Myometrial cell (primary cell): ENCODE measurements around the gene TEX26. TPM values are rescaled to one million over a fixed set of nuclear protein-coding genes. Genes with fewer than 3 reads are reported as not detected.

Experiments used
- total RNA-seq: library from RNA; depleted of rRNA; stranded (reverse); fragments of >200 nt; gene quantifications from 2 replicates; pipeline ENCODE4 v1.2.3, GENCODE V29; 2015

Gene TEX26
- 0.35 TPM in 1 of 2 replicates, not detected in the other for total RNA-seq

DNA sequence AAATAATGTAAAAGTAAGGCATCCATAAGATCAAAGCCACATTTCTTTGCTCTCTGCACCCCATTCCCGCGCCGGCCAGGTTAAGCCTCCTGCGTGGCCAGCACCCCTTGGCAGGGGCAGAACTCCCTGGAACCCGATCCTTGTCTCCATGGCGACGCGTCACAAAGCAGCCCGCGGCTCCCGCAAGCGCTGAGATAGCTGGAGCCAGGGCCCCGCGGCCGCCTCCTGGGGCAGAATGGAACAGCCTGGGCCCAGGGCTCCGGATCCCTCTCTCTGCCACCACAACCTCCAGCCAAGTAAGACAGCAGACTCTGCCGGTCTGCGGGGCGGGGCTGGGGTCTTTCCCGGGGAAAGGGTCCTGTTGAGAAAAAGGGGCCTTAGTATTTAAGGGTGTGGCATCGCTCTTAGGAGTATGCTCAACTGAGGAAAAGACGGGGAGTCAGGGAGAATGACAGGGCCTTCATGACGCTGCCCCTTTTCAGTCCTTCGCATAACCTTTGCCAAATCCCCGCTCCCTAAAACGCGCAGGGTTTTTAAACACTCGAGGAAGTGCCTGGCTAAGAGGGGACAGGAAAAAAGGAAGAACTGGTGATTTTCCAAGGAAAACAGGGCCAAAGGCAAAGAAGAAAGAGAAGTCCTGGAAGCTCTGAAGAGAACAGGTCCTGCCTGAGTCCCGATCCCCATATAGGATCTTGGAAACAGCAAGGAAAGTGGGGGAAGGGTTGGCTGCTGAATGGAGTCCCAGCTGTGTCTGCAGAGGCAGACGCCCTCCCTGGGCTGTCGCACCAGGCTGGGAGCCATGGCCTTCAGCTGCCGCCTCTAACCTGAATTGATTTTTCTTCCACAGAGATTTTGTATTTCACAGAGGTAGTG lies at the start of gene TEX26:
TSS of gene TEX26 (plus strand) at position 176 of the 873 bp plus-strand sequence. CDS start at position 236, 60 bp downstream.

DNA sequence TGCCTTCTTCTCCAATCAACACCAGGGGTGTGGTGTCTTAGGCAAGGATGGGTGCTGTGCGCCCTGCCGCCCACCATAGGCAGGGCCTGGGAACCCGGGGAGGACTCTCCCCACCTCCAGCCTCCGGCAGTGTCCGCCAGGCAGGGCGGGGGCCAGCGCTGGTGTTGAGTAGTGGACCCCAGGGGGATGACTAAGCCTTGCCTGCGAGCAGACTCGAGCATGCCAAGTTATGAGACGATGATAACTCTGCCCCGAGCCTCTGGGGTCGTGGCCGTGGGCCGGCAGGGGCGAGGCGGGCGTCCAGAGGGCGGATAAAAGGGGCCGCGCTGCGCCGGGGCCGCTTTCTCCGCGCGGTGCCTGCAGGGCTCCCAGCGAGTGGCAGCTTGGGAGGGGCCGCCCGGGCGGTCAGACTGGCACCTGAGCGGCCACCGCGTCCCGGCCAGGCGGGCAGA lies 26.5 kb upstream of the TEX26 start, which contains the start of gene MEDAG:
TSS of gene MEDAG (plus strand) at position 340 of the 452 bp plus-strand sequence. CDS start 245 bp downstream, outside the sequence.

Other genes starting within 250 kb of the TEX26 start
- not detected in 2 replicates for gene ALOX5AP, start 197.1 kb upstream of the TEX26 start, total RNA-seq
- gene MEDAG, start 26.4 kb upstream of the TEX26 start, total RNA-seq = 4.9 and 5.1 TPM in 2 replicates
- gene HSPH1, start 229.2 kb downstream of the TEX26 start, total RNA-seq = 22.2 and 28.4 TPM in 2 replicates